HFFc6 (cell line): Measurements from ENCODE around the gene GARIN5A. TPM values are rescaled to one million over a fixed set of nuclear protein-coding genes. Genes with fewer than 3 reads are reported as not detected.

Experiments
- DNase-seq: peaks from one replicate; pipeline ENCODE4 v3.0.0-alpha.2; 2018
- H3K27ac Mint-ChIP-seq: 2 replicates; pipeline ENCODE4 v1.8.0; 2020; ENCODE audit warnings: mild to moderate bottlenecking, mixed read lengths
- H3K27me3 Mint-ChIP-seq: 2 replicates; pipeline ENCODE4 v1.8.0; 2021; ENCODE audit warnings: mild to moderate bottlenecking, moderate library complexity, mixed read lengths; ENCODE audit not compliant: insufficient read depth
- H3K36me3 Mint-ChIP-seq: 2 replicates; pipeline ENCODE4 v1.8.0; 2021; ENCODE audit warnings: low read depth, mixed read lengths
- H3K4me1 Mint-ChIP-seq: 2 replicates; pipeline ENCODE4 v1.8.0; 2020; ENCODE audit warnings: low read depth, mixed read lengths
- H3K4me3 Mint-ChIP-seq: 2 replicates; pipeline ENCODE4 v1.8.0; 2020; ENCODE audit warnings: mild to moderate bottlenecking, moderate library complexity, mixed read lengths
- H3K9me3 Mint-ChIP-seq: 2 replicates; pipeline ENCODE4 v1.8.0; 2020; ENCODE audit warnings: mild to moderate bottlenecking, mixed read lengths
- total RNA-seq, 6 experiments: library from RNA; stranded (reverse); fragmentation: NEBNext Ultra II Directional; extraction: Animal tissue kit (Norgen Biotek cat#: 25700); gene quantifications; 2 replicates in 1 of 6; 3 replicates in 5 of 6; pipeline ENCODE4 v1.2.3, GENCODE V29; 2021
- TF ChIP-seq, protein P1 (sequence below): fragments of 200-600 bp; sonication (generic); IDR thresholded peaks from 2 replicates; pipeline ENCODE4 v1.5.0; 2021; ENCODE audit warnings: antibody characterized with exemption, mild to moderate bottlenecking

Gene GARIN5A
- total RNA-seq, 6 experiments from 2014 or later, result 0.16 to 1.5 (median 0.28) TPM; not detected in 1

DNA sequence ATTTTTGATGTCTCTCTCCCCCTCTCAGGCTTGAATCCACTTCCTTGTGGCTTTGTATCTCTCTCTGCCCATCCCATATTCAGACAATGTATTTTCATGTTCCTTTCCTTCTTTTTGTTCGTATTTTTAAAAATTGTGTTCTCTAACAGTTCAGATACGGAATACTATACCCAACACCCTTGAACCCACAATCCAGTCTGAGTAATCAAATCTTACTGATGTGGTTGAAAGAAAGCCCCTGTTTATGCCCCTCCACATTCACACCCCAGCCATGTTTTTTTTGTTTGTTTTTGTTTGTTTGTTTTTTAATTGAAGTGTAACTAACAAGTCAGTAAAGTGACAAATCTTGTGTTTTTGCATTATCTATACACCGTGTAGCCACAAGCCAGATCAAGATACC lies 56.5 kb downstream of the GARIN5A start:
- Mint-ChIP-seq H3K36me3 (no peaks in the 10 kb centered on the region), H3K27ac (no peak overlapping the region), H3K4me1 (peaks cover 6% of the 10 kb centered on the region), H3K4me3 (no peak overlapping the region), H3K9me3 (no peaks in the 10 kb centered on the region), H3K27me3 (peaks cover 4% of the 10 kb centered on the region)
- no peak for DNase-seq
- TF ChIP-seq, protein P1, sequence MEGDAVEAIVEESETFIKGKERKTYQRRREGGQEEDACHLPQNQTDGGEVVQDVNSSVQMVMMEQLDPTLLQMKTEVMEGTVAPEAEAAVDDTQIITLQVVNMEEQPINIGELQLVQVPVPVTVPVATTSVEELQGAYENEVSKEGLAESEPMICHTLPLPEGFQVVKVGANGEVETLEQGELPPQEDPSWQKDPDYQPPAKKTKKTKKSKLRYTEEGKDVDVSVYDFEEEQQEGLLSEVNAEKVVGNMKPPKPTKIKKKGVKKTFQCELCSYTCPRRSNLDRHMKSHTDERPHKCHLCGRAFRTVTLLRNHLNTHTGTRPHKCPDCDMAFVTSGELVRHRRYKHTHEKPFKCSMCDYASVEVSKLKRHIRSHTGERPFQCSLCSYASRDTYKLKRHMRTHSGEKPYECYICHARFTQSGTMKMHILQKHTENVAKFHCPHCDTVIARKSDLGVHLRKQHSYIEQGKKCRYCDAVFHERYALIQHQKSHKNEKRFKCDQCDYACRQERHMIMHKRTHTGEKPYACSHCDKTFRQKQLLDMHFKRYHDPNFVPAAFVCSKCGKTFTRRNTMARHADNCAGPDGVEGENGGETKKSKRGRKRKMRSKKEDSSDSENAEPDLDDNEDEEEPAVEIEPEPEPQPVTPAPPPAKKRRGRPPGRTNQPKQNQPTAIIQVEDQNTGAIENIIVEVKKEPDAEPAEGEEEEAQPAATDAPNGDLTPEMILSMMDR, result no peak

DNA sequence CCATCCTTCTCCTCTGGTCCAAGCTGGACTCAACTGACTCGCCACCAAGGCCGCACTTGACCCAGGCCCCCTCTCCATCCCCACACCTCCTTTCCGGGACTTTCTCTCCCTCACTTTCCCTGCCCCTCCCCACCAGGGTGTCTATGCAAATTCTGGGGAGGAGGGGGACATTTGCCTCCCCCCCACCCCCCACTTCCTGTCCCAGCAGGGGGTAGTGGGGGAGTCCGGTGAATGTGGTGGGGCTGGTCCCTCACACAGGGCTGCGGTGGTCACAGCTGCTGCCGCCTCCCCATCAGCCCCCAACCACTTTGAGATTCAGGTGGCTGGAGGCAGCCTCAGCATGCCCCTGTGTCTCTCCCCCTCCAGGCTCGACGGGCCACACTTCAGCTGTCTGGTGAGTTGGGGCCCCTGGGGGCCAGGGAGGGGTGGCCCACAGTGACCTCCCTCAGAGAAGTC lies 57.0 kb downstream of the GARIN5A start:
- H3K27ac Mint-ChIP-seq, result no peak overlapping the region

DNA sequence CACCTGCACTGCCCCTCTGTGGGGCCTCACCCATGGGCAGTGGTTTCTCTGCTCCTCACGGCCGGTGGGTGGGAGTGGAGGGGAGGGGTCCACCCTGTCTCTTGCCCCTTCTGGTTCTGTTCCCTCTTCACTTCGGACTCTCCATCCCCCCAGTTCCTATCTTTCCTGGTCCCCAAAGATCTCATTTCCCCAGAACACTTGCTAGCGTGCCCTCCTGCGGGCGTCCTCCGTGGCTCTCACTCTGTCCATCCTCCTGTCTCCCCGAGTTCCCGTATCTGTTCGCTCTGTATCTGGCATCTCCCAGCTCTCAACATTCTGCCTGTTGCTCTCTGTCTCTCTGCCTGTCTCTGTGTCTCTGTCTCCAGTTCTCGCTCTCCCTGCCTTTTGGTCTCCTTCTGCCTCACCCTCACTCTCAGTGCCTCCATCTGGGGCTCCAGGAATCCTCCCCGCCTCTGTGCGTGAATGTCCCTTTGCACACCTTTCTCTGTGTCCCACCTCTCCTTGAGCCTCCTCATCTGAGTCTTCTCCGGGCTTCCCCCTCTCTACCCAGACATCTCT lies 57.5 kb downstream of the GARIN5A start:
- Mint-ChIP-seq H3K9me3 (no peaks in the 10 kb centered on the region), H3K4me3 (peak overlapping the region; percentile 42; the same call in 1 of the 2 replicates), H3K27ac (no peak overlapping the region), H3K36me3 (no peaks in the 10 kb centered on the region), H3K27me3 (peaks cover 4% of the 10 kb centered on the region), H3K4me1 (peaks cover 6% of the 10 kb centered on the region)
- DNase-seq, result no peak
- TF ChIP-seq, protein P1, result no peak

More for the DNA sequence above, 57.0 kb downstream of the GARIN5A start:
- H3K4me3 Mint-ChIP-seq, result no peak overlapping the region
- peaks cover 6% of the 10 kb centered on the region for H3K4me1 Mint-ChIP-seq
- no peaks in the 10 kb centered on the region for H3K36me3 Mint-ChIP-seq
- TF ChIP-seq, protein P1, result no peak
- peaks cover 4% of the 10 kb centered on the region for H3K27me3 Mint-ChIP-seq
- no peak for DNase-seq
- no peaks in the 10 kb centered on the region for H3K9me3 Mint-ChIP-seq

DNA sequence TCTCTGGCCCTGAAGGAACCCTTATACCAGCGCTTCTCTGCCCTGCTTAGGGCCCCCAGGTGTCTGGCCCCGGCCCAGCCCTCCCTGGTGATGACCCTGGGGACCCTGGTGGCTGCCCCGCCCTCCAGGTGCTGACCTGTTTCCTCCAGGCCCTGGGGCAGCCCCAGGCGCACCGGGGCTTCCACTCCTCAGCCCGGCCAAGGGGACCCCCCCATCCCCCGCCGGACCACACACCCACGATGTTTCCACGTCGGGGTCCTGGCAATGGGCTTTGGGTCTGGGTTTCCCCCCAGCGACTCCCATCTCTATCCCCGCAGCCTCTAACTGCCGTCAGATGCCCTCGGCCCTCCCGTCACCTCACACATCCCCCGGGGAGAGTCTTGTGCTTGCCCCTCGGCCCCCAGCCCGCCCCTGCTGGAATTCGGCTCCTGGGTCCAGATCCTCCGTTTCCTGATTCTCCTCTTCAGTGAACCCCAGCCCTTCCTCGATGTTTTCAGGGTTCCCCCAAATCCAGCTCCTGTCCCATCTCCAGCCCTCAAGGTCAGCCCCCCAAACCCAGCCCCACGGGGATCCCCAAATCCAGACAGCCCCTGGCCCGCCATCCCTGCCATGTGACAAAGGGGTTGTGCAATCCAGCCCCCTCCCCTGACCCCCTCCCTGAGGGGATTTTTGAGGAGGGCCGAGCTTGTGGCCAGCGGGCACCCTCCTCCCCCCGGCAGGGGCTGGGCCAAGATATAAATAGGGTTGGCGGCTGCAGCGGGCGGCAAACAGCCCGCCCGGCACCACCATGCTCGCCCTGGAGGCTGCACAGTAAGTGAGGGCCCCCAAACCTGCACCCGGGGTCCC lies 58.2 kb downstream of the GARIN5A start, which contains the start of gene SPIB:
SPIB (plus strand) TSS at position 763 of the 846 bp plus-strand sequence; CDS start at position 788, 25 bp downstream.
- DNase-seq, result no peak
- Mint-ChIP-seq H3K4me3 (peak within 1 kb of the TSS; percentile 42; the same call in 1 of the 2 replicates), H3K4me1 (peaks cover 6% of the 10 kb centered on the region), H3K36me3 (no peaks in the 10 kb centered on the region), H3K27ac (no peak within 1 kb of the TSS), H3K9me3 (no peaks in the 10 kb centered on the region), H3K27me3 (peaks cover 6% of the 10 kb centered on the region)
- TF ChIP-seq, protein P1, result no peak

DNA sequence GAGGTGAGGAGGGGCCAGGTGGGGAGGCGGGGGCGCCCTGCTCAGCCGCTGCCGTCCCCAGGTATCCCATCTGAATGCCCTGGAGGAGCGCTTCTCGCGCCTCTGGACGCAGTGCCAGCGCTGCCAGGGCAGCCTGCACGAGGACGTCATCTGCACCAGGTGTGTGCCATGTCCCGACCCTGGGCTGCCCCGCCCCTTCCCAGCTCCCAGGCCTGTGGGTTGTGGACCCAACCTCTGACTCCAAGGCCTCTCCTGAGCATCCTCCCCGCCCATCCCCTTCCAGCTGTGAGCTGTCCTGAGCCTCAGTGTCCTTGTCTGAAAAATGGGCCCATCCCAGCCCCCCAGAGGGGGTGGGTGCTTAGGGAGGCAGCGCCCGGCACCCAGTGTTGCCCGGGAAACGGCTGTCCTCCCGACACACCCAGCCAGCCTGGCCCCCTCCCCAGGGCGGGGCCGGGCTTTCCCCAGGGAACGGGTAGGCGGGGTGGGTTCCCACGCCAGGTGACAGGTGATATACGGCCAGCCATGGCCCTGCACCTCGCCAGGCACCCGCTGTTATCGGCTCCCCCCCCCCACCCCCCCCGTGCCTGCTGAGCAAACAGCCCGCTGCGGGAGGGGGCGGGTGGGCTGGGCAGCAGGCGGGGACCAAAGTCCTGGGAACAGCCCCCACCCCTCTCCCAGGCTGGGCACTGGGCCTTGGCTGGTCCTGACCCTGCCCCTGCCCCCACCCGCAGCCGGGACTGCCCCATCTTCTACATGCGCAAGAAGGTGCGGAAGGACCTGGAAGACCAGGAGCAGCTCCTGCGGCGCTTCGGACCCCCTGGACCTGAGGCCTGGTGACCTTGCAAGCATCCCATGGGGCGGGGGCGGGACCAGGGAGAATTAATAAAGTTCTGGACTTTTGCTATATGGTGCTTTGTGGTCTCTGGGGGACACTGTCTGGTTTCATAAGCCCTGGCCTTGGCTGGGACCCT lies 59.3 kb downstream of the GARIN5A start:
- H3K4me3 Mint-ChIP-seq, result no peak overlapping the region
- H3K36me3 Mint-ChIP-seq, result peaks cover 8% of the 10 kb centered on the region; the same call in 1 of the 2 replicates
- H3K27ac Mint-ChIP-seq, result no peak overlapping the region
- peaks cover 6% of the 10 kb centered on the region for H3K27me3 Mint-ChIP-seq
- peaks cover 6% of the 10 kb centered on the region for H3K4me1 Mint-ChIP-seq
- TF ChIP-seq, protein P1, result no peak
- DNase-seq, result no peak
- H3K9me3 Mint-ChIP-seq, result no peaks in the 10 kb centered on the region
